SH-SY5Y (cell line): ENCODE results near the gene ACKR2.

Experiments
- GATA2 ChIP-seq: IDR thresholded peaks from 2 replicates; pipeline ENCODE4 v1.6.1; 2011; ENCODE audit warnings: mild to moderate bottlenecking, low read depth, low read length
- GATA3 ChIP-seq: IDR thresholded peaks from 2 replicates; pipeline ENCODE4 v1.6.1; 2011; ENCODE audit warnings: low read depth, mild to moderate bottlenecking, low read length, moderate library complexity

- no peak for TF ChIP-seq GATA2
- no peak for TF ChIP-seq GATA3
Observed at GRCh38 chr3:42875325-42876151, 66.3 kb downstream of the ACKR2 start, which contains the start of gene CYP8B1.
